ENCODE data around the gene CNKSR3.

The CNKSR3 gene

GRCh38 chr6:154539593-154540269 is 29.2 kb upstream of the CNKSR3 start:
- no peak overlapping the region for H3K27ac ChIP-seq
- DNase-seq: no peak
- no peak for TF ChIP-seq CTCF (IDR thresholded peaks at IDR 0.05; ENCODE audit: low read depth, low read length)
- no peaks in the 10 kb centered on the region for H3K36me3 ChIP-seq
- H3K27me3 ChIP-seq (ENCODE audit: insufficient read depth, low read depth, severe bottlenecking): no peaks in the 10 kb centered on the region
- no peaks in the 10 kb centered on the region for H3K9me3 ChIP-seq (ENCODE audit: severe bottlenecking)
- no peak overlapping the region for H3K4me3 ChIP-seq (ENCODE audit: low read depth, low read length)

DNA sequence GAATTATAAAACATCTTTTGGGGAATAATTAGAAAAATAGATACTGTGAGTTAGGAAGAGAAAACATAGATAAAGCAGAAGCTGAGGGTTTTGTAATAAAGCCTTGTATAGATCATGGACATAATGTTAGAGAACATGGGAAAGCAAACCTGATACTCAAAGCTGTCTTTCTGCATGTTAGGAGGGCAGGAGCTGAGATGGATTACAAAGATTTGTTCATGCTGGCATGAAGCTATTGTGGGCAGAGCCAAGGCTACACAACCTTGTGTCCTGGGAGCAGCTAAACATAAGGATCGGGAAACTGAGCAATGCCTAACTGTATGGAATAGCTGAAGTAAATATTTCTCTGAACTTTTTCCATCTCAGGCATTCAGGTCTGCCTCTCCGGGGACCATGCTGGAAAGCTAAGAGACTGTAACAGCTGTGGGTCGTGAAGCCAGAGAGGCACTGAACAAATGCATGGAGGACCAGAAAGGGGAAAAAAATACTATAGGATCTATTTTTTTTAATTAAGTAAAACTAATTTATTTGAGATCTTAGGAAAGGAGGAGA is 28.2 kb upstream of the CNKSR3 start:
- no peak for TF ChIP-seq CTCF (IDR thresholded peaks at IDR 0.05; ENCODE audit: low read depth, low read length)
- DNase-seq: no peak
- Histone ChIP-seq H3K9me3 (ENCODE audit: severe bottlenecking) (no peaks in the 10 kb centered on the region), H3K27me3 (ENCODE audit: insufficient read depth, low read depth, severe bottlenecking) (no peaks in the 10 kb centered on the region), H3K27ac (no peak overlapping the region), H3K4me3 (ENCODE audit: low read depth, low read length) (no peak overlapping the region), H3K36me3 (no peaks in the 10 kb centered on the region)

DNA sequence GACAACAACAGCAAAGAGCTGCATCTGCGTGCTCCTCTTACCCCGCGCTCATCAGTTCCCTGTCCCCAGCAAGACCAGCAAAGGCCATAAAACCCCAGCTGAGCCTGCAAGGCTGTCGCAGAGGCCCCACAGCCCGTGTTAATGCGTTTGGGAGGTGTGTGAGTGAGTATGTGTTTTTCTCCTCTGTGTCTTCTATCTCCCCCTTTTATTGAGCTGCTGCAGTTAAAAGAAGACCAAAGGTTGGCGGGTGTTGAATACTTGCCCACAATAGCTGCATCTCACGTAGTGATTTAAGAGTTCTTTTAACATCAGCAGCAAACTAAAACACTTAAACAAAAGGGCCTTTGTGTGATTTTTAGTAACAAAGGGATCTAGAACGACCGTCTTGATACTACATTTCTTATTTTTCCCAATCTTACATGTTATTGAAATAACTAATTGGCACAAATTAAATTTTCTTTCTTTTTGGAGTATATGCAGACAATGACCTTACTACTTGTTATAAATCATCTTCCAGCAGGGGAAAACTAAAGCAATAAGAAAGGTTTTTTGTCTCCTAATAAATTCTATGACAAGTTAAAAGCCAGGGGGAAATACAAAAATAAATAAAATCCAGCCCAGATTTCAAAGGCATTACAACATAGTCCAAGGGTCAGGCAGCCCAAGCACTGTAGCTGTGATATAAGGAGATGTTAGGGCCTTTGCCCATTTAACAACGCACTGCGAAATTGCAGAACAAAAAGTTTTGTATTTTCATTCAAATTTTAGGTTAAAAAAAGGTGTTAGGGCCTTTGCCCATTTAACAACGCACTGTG is 27.2 kb upstream of the CNKSR3 start:
- TF ChIP-seq CTCF (IDR thresholded peaks at IDR 0.05; ENCODE audit: low read depth, low read length): no peak
- no peaks in the 10 kb centered on the region for H3K9me3 ChIP-seq (ENCODE audit: severe bottlenecking)
- no peak for DNase-seq

GRCh38 chr6:154536999-154537398 is 26.5 kb upstream of the CNKSR3 start:
- DNase-seq: no peak
- Histone ChIP-seq H3K27me3 (ENCODE audit: insufficient read depth, low read depth, severe bottlenecking) (no peaks in the 10 kb centered on the region), H3K27ac (no peak overlapping the region), H3K9me3 (ENCODE audit: severe bottlenecking) (no peaks in the 10 kb centered on the region), H3K36me3 (no peaks in the 10 kb centered on the region), H3K4me3 (ENCODE audit: low read depth, low read length) (no peak overlapping the region)
- no peak for TF ChIP-seq CTCF (IDR thresholded peaks at IDR 0.05; ENCODE audit: low read depth, low read length)

More for the DNA sequence above, 27.2 kb upstream of the CNKSR3 start:
- Histone ChIP-seq H3K36me3 (no peaks in the 10 kb centered on the region), H3K27ac (no peak overlapping the region), H3K27me3 (ENCODE audit: insufficient read depth, low read depth, severe bottlenecking) (no peaks in the 10 kb centered on the region), H3K4me3 (ENCODE audit: low read depth, low read length) (no peak overlapping the region)

GRCh38 chr6:154536255-154536654 is 25.8 kb upstream of the CNKSR3 start:
- H3K4me3 ChIP-seq (ENCODE audit: low read depth, low read length): no peak overlapping the region
- no peak overlapping the region for H3K27ac ChIP-seq
- no peak for DNase-seq
- no peaks in the 10 kb centered on the region for H3K36me3 ChIP-seq
- H3K27me3 ChIP-seq (ENCODE audit: insufficient read depth, low read depth, severe bottlenecking): no peaks in the 10 kb centered on the region
- no peaks in the 10 kb centered on the region for H3K9me3 ChIP-seq (ENCODE audit: severe bottlenecking)
- TF ChIP-seq CTCF (IDR thresholded peaks at IDR 0.05; ENCODE audit: low read depth, low read length): no peak

Data from WERI-Rb-1 (cell line).